ENCODE measurements around the gene CCDC183.
"Not testable (repeated sequence)": the region's sequence is repeated elsewhere in the genome, so short reads cannot be mapped to it uniquely, and the experiment has no call there.

Gene CCDC183

GRCh38 chr9:136787690-136788400 is 8.3 kb upstream of the CCDC183 start:
- Histone ChIP-seq H3K4me3 (ENCODE audit: insufficient read length, low read depth) (no peak overlapping the region), H3K27me3 (ENCODE audit: insufficient read depth, insufficient read length) (peaks cover 8% of the 10 kb centered on the region), H3K4me1 (ENCODE audit: insufficient read depth, insufficient read length) (peaks cover 5% of the 10 kb centered on the region), H3K9me3 (ENCODE audit: insufficient read depth, low read length) (no peaks in the 10 kb centered on the region), H3K36me3 (ENCODE audit: insufficient read depth, insufficient read length, low read length) (peaks cover 9% of the 10 kb centered on the region), H3K9ac (ENCODE audit: insufficient read length, low read depth) (no peak overlapping the region)
- no peak for TF ChIP-seq SUZ12 (IDR thresholded peaks at IDR 0.05; ENCODE audit: extremely low read depth, insufficient read depth, insufficient read length)
- peak; percentile 65 for DNase-seq (ENCODE audit: low read depth, low spot score)

- not testable (repeated sequence) for H3K9ac ChIP-seq (ENCODE audit: insufficient read length, low read depth); H3K4me3 ChIP-seq (ENCODE audit: insufficient read length, low read depth); DNase-seq (ENCODE audit: low read depth, low spot score); H3K4me1 ChIP-seq (ENCODE audit: insufficient read depth, insufficient read length); H3K27me3 ChIP-seq (ENCODE audit: insufficient read depth, insufficient read length); H3K9me3 ChIP-seq (ENCODE audit: insufficient read depth, low read length)
- H3K36me3 ChIP-seq (ENCODE audit: insufficient read depth, insufficient read length, low read length): peaks cover 20% of the 10 kb centered on the region
These were observed 7.3 kb upstream of the CCDC183 start for GRCh38 chr9:136788644-136789522.

- TF ChIP-seq SUZ12 (IDR thresholded peaks at IDR 0.05; ENCODE audit: extremely low read depth, insufficient read depth, insufficient read length) (no peak), ZNF274 (IDR thresholded peaks at IDR 0.05; ENCODE audit: low read depth, low read length) (no peak), YY1 (IDR thresholded peaks at IDR 0.05; ENCODE audit: insufficient read depth, insufficient read length) (no peak)
- Histone ChIP-seq H3K4me3 (ENCODE audit: insufficient read length, low read depth) (no peak overlapping the region), H3K4me1 (ENCODE audit: insufficient read depth, insufficient read length) (peaks cover 9% of the 10 kb centered on the region), H3K27me3 (ENCODE audit: insufficient read depth, insufficient read length) (peaks cover 8% of the 10 kb centered on the region), H3K9me3 (ENCODE audit: insufficient read depth, low read length) (no peaks in the 10 kb centered on the region), H3K9ac (ENCODE audit: insufficient read length, low read depth) (no peak overlapping the region), H3K36me3 (ENCODE audit: insufficient read depth, insufficient read length, low read length) (peaks cover 23% of the 10 kb centered on the region)
- no peak for DNase-seq (ENCODE audit: low read depth, low spot score)
These were observed 6.6 kb upstream of the CCDC183 start for GRCh38 chr9:136789523-136789937.

DNA sequence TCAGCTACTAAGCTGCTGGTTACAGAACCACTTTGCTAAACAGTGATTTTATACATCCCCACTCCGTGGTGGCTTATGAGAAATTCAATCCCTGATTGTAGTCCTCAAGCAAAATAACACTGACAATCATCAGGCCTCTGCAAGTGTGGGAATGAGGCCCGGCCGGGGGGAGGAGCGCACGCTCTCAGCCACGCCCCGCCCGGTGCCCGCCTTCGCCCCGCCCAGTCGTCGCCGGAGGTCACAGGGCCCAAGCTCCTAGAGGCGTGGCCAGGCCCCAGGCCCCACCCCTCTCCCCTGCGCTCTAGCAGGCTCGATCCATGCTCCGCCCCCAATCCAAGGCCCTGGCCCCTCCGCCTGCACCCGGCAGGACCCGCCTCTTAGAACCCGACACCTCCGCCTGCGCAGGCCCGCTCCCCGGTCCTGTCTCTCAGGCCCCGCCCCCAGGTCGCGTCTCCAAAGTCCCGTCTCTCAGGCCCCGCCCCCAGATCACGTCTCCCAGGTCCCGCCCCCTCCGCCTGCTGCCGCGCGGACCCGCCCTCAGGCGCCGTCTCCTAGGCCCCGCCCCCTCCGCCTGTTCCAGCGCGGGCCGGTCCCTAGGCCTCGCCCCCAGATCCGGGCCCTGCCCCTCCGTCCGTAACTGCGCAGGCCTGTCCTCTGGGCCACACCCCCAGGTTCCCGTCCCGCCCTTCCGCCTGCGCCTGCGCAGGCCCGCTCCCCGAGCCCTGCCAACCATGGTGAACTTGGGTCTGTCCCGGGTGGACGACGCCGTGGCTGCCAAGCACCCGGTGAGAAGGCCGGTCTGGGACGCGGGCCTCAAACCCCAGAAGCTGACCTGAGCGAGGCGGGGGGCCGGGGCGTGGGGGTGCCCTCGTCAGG is 5.3 kb upstream of the CCDC183 start, which contains the start of gene TMEM141:
Gene TMEM141 (plus strand): TSS at position 705 of the 876 bp plus-strand sequence. CDS start 27 bp downstream, at position 732.
- H3K27me3 ChIP-seq (ENCODE audit: insufficient read depth, insufficient read length): peaks cover 8% of the 10 kb centered on the region
- H3K9ac ChIP-seq (ENCODE audit: insufficient read length, low read depth): peak within 1 kb of the TSS; percentile 91
- TF ChIP-seq ZNF274 (IDR thresholded peaks at IDR 0.05; ENCODE audit: low read depth, low read length) (no peak), SUZ12 (IDR thresholded peaks at IDR 0.05; ENCODE audit: extremely low read depth, insufficient read depth, insufficient read length) (no peak), YY1 (IDR thresholded peaks at IDR 0.05; ENCODE audit: insufficient read depth, insufficient read length) (no peak)
- H3K9me3 ChIP-seq (ENCODE audit: insufficient read depth, low read length): no peaks in the 10 kb centered on the region
- H3K4me3 ChIP-seq (ENCODE audit: insufficient read length, low read depth): peak within 1 kb of the TSS; percentile 94
- H3K4me1 ChIP-seq (ENCODE audit: insufficient read depth, insufficient read length): peaks cover 13% of the 10 kb centered on the region
- peaks cover 26% of the 10 kb centered on the region for H3K36me3 ChIP-seq (ENCODE audit: insufficient read depth, insufficient read length, low read length)
- peak; percentile 99 for DNase-seq (ENCODE audit: low read depth, low spot score)

- DNase-seq (ENCODE audit: low read depth, low spot score): no peak
These were observed 4.4 kb upstream of the CCDC183 start for GRCh38 chr9:136791516-136792276.

GRCh38 chr9:136792321-136793085 is 3.6 kb upstream of the CCDC183 start:
- H3K27me3 ChIP-seq (ENCODE audit: insufficient read depth, insufficient read length): peaks cover 5% of the 10 kb centered on the region
- no peak for DNase-seq (ENCODE audit: low read depth, low spot score)
- H3K36me3 ChIP-seq (ENCODE audit: insufficient read depth, insufficient read length, low read length): peaks cover 26% of the 10 kb centered on the region
- H3K9ac ChIP-seq (ENCODE audit: insufficient read length, low read depth): peak overlapping the region; percentile 24
- H3K4me3 ChIP-seq (ENCODE audit: insufficient read length, low read depth): no peak overlapping the region
- peaks cover 17% of the 10 kb centered on the region for H3K4me1 ChIP-seq (ENCODE audit: insufficient read depth, insufficient read length)
- H3K9me3 ChIP-seq (ENCODE audit: insufficient read depth, low read length): no peaks in the 10 kb centered on the region
- no peak for TF ChIP-seq YY1 (IDR thresholded peaks at IDR 0.05; ENCODE audit: insufficient read depth, insufficient read length)
- TF ChIP-seq ZNF274 (IDR thresholded peaks at IDR 0.05; ENCODE audit: low read depth, low read length): no peak
- TF ChIP-seq SUZ12 (IDR thresholded peaks at IDR 0.05; ENCODE audit: extremely low read depth, insufficient read depth, insufficient read length): no peak

More at GRCh38 chr9:136791516-136792276, 4.4 kb upstream of the CCDC183 start:
- peak overlapping the region; percentile 91 for H3K9ac ChIP-seq (ENCODE audit: insufficient read length, low read depth)
- H3K9me3 ChIP-seq (ENCODE audit: insufficient read depth, low read length): no peaks in the 10 kb centered on the region
- H3K36me3 ChIP-seq (ENCODE audit: insufficient read depth, insufficient read length, low read length): peaks cover 26% of the 10 kb centered on the region
- H3K4me3 ChIP-seq (ENCODE audit: insufficient read length, low read depth): peak overlapping the region; percentile 94
- peaks cover 17% of the 10 kb centered on the region for H3K4me1 ChIP-seq (ENCODE audit: insufficient read depth, insufficient read length)
- TF ChIP-seq SUZ12 (IDR thresholded peaks at IDR 0.05; ENCODE audit: extremely low read depth, insufficient read depth, insufficient read length) (no peak), YY1 (IDR thresholded peaks at IDR 0.05; ENCODE audit: insufficient read depth, insufficient read length) (no peak), ZNF274 (IDR thresholded peaks at IDR 0.05; ENCODE audit: low read depth, low read length) (no peak)
- peaks cover 8% of the 10 kb centered on the region for H3K27me3 ChIP-seq (ENCODE audit: insufficient read depth, insufficient read length)
